SU-DHL-6 (cell line): ENCODE measurements around the gene RPL41.
A peak's percentile ranks its signal among the peaks of the same experiment; 100 is the strongest.

Source experiments
- EZH2phosphoT487 ChIP-seq: fragments of 200-600 bp; sonication (generic), shearing (Covaris generic); conservative IDR thresholded peaks from 2 replicates; pipeline ENCODE4 v1.6.1; 2018; ENCODE audit warnings: mild to moderate bottlenecking, antibody characterized with exemption, low read length, moderate library complexity, mixed read lengths
- TF ChIP-seq, protein P1 (sequence below): fragments of 200-600 bp; sonication (generic); IDR thresholded peaks from one replicate; pipeline ENCODE4 v1.5.1; 2017; ENCODE audit warnings: antibody characterized with exemption, mild to moderate bottlenecking, low read length, moderate library complexity; ENCODE audit not compliant: insufficient read depth, poor library complexity, severe bottlenecking

DNA sequence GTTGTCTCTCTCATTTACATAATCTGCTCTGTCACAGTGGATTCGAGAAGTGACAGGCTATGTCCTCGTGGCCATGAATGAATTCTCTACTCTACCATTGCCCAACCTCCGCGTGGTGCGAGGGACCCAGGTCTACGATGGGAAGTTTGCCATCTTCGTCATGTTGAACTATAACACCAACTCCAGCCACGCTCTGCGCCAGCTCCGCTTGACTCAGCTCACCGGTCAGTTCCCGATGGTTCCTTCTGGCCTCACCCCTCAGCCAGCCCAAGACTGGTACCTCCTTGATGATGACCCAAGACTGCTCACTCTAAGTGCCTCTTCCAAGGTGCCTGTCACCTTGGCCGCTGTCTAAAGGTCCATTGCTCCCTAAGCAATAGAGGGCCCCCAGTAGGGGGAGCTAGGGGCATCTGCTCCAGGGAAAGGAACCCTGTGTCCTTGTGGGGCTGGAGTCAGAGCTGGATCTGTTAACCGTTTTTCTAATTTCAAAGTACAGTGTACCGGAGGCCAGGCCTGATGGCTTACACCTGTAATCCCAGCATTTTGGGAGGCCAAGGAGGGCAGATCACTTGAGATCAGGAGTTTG lies 31.4 kb upstream of the RPL41 start:
- TF ChIP-seq, protein P1, sequence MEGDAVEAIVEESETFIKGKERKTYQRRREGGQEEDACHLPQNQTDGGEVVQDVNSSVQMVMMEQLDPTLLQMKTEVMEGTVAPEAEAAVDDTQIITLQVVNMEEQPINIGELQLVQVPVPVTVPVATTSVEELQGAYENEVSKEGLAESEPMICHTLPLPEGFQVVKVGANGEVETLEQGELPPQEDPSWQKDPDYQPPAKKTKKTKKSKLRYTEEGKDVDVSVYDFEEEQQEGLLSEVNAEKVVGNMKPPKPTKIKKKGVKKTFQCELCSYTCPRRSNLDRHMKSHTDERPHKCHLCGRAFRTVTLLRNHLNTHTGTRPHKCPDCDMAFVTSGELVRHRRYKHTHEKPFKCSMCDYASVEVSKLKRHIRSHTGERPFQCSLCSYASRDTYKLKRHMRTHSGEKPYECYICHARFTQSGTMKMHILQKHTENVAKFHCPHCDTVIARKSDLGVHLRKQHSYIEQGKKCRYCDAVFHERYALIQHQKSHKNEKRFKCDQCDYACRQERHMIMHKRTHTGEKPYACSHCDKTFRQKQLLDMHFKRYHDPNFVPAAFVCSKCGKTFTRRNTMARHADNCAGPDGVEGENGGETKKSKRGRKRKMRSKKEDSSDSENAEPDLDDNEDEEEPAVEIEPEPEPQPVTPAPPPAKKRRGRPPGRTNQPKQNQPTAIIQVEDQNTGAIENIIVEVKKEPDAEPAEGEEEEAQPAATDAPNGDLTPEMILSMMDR, result peak; percentile 47
- TF ChIP-seq EZH2phosphoT487, result no peak
